Fibroblast of lung (primary cell): ENCODE results near the gene TRAF2. TPM values are rescaled to one million over a fixed set of nuclear protein-coding genes. Genes with fewer than 3 reads are reported as not detected.

Experiments
- DNase-seq, 2 donors: peaks; one replicate each; pipeline versions ENCODE4 v3.0.0 to v3.0.0-alpha.2; 2010; ENCODE audit warnings: low read depth in 2 of 2
- H2AFZ ChIP-seq: 2 replicates; pipeline ENCODE4 v1.5.1; 2012; ENCODE audit warnings: low read length, control low read depth, inconsistent platforms
- H3K27ac ChIP-seq: 2 replicates; pipeline ENCODE4 v1.5.1; 2011; ENCODE audit warnings: low read length, control low read depth; ENCODE audit not compliant: insufficient read depth
- H3K27me3 ChIP-seq: 2 replicates; pipeline ENCODE4 v1.5.1; 2011; ENCODE audit warnings: mild to moderate bottlenecking, low read length; ENCODE audit not compliant: control insufficient read depth, insufficient read depth
- H3K36me3 ChIP-seq: 2 replicates; pipeline ENCODE4 v1.5.1; 2011; ENCODE audit warnings: low read length; ENCODE audit not compliant: control insufficient read depth, insufficient read depth
- H3K4me1 ChIP-seq: 2 replicates; pipeline ENCODE4 v1.5.1; 2011; ENCODE audit warnings: low read length; ENCODE audit not compliant: control insufficient read depth, insufficient read depth; ENCODE audit errors: extremely low read depth
- H3K4me2 ChIP-seq: 2 replicates; pipeline ENCODE4 v1.5.1; 2011; ENCODE audit warnings: low read length, control low read depth; ENCODE audit not compliant: insufficient read depth; ENCODE audit errors: extremely low read depth
- H3K4me3 ChIP-seq, 4 experiments: fragments of 200-600 bp in 1 of 4; sonication (generic) in 1 of 4; replicated peaks in 1 of 4; 2 replicates each; pipeline ENCODE4 v1.5.1; 2011 to 2016; ENCODE audit warnings: low read length in 4 of 4, low read depth in 3 of 4, mild to moderate bottlenecking in 3 of 4, control low read depth in 2 of 4, inconsistent platforms in 1 of 4, mixed read lengths in 1 of 4; ENCODE audit not compliant: insufficient read depth in 1 of 4; ENCODE audit errors: control extremely low read depth in 1 of 4
- H3K79me2 ChIP-seq: 2 replicates; pipeline ENCODE4 v1.5.1; 2012; ENCODE audit warnings: mild to moderate bottlenecking, low read length, inconsistent platforms; ENCODE audit not compliant: control insufficient read depth, insufficient read depth
- H3K9ac ChIP-seq: 2 replicates; pipeline ENCODE4 v1.5.1; 2011; ENCODE audit warnings: mild to moderate bottlenecking, low read length, control low read depth; ENCODE audit not compliant: insufficient read depth
- H3K9me3 ChIP-seq: 2 replicates; pipeline ENCODE4 v1.5.1; 2012; ENCODE audit warnings: low read depth, low read length; ENCODE audit not compliant: control insufficient read depth, insufficient read depth
- H4K20me1 ChIP-seq: 2 replicates; pipeline ENCODE4 v1.5.1; 2011; ENCODE audit warnings: low read length; ENCODE audit not compliant: control insufficient read depth, insufficient read depth; ENCODE audit errors: extremely low read depth
- EZH2 ChIP-seq: IDR thresholded peaks from 2 replicates; pipeline ENCODE4 v1.5.1; 2012; ENCODE audit warnings: low read length, control low read depth, mild to moderate bottlenecking; ENCODE audit errors: missing control alignments
- polyA plus RNA-seq, 2 donors: library from polyadenylated mRNA; depleted of rRNA in 1 of 2; stranded (reverse) in 1 of 2; unstranded in 1 of 2; fragments of >200 nt; gene quantifications; 2 replicates each; pipeline ENCODE4 v1.2.1, GENCODE V29; 2011 to 2012; ENCODE audit warnings: missing spikeins in 1 of 2
- total RNA-seq: library from RNA; depleted of rRNA; stranded (reverse); fragments of >200 nt; gene quantifications from 2 replicates; pipeline ENCODE4 v1.2.1, GENCODE V29; 2014
- TF ChIP-seq, protein P1 (sequence below), 2 donors: IDR thresholded peaks in 1 of 2; conservative IDR thresholded peaks in 1 of 2; 1 replicate in 1 of 2; 2 replicates in 1 of 2; pipeline ENCODE4 v1.5.1; 2011 to 2012; ENCODE audit warnings: low read length in 2 of 2, control low read depth in 1 of 2, inconsistent platforms in 1 of 2, low read depth in 1 of 2, mild to moderate bottlenecking in 1 of 2

Gene TRAF2
- total and polyA plus RNA-seq, 2 donors (not counting 1 experiment from before 2014, with no cell fraction given) = 3.7 to 8.4 TPM

DNA sequence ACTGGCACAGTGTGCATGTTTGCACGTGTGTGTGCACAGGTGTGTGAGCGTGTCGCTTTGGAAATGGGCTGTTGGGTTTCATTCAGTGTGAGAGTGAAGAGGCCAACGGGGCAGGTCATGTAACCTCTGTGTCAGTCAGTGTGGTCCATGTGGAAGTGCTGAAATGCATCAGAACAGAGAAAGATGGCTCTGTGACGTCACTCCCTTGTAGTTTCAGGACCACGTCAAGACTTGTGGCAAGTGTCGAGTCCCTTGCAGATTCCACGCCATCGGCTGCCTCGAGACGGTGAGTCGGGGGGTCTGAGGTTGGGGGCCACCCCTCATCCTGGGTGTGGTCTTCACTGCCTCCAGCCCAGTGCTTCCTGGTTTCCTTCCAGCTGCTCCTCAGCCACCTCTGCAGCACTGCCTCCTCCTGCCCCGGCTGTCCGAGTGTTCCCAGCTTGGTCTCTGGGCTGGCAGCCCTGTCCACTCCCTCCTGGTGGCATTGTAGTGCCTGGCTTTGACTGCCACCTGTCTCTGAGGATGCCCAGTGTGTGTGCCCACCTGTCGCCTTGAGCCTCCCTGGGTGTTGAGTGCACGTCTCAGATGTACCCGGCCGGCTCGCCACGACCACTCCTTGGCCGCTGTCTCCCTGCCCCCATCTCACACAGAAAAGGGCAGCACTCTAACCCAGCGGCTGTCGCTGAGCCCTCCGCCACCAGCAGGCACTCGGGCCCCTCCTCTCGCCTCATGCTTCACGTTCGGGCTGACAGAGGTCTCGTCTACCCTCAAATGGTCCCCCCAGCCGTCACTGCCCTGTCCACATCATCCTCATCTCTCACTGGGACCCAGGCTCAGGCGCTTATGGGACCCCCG is 30.2 kb downstream of the TRAF2 start:
- DNase-seq = no peak
- TF ChIP-seq, protein P1, sequence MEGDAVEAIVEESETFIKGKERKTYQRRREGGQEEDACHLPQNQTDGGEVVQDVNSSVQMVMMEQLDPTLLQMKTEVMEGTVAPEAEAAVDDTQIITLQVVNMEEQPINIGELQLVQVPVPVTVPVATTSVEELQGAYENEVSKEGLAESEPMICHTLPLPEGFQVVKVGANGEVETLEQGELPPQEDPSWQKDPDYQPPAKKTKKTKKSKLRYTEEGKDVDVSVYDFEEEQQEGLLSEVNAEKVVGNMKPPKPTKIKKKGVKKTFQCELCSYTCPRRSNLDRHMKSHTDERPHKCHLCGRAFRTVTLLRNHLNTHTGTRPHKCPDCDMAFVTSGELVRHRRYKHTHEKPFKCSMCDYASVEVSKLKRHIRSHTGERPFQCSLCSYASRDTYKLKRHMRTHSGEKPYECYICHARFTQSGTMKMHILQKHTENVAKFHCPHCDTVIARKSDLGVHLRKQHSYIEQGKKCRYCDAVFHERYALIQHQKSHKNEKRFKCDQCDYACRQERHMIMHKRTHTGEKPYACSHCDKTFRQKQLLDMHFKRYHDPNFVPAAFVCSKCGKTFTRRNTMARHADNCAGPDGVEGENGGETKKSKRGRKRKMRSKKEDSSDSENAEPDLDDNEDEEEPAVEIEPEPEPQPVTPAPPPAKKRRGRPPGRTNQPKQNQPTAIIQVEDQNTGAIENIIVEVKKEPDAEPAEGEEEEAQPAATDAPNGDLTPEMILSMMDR (conservative IDR thresholded peaks at IDR 0.05 in 1 of 2, IDR thresholded peaks at IDR 0.05 in 1 of 2; ENCODE audit: low read depth in 1 of 2, low read length in 2 of 2) = no peak
- no peak for TF ChIP-seq EZH2
- Histone ChIP-seq H3K4me3 (no peak overlapping the region), H3K36me3 (peaks cover 24% of the 10 kb centered on the region), H3K4me2 (no peak overlapping the region), H3K9ac (no peak overlapping the region), H4K20me1 (no peaks in the 10 kb centered on the region), H3K27ac (no peak overlapping the region), H3K79me2 (no peaks in the 10 kb centered on the region), H3K9me3 (no peaks in the 10 kb centered on the region), H3K27me3 (no peaks in the 10 kb centered on the region), H3K4me1 (no peaks in the 10 kb centered on the region), H2AFZ (no peak overlapping the region)

DNA sequence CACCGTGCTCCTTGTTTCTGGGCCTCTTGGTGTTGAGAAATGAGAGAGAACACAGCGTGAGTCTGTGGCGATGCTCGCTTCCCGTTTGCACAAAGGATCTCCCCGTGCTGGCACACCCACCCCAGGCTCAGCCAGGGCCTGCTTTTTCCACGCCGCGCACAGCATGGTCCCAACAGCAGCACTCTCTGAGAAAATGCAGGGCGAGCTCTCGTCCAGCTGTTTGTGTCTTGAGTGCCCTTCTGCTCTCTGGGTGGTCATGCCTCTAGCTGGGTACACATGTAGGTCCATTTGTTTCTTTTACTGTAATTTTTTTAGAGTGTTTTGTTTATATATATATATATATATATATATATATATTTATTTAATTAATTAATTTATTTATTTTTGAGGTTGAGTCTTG is 31.6 kb downstream of the TRAF2 start:
- Histone ChIP-seq H3K79me2 (no peaks in the 10 kb centered on the region), H3K4me3 (no peak overlapping the region), H3K9ac (no peak overlapping the region), H3K27me3 (no peaks in the 10 kb centered on the region), H3K4me2 (no peak overlapping the region), H3K9me3 (no peaks in the 10 kb centered on the region), H3K36me3 (peaks cover 24% of the 10 kb centered on the region), H3K4me1 (no peaks in the 10 kb centered on the region), H2AFZ (no peak overlapping the region), H4K20me1 (no peaks in the 10 kb centered on the region), H3K27ac (no peak overlapping the region)
- no peak for DNase-seq
- no peak for TF ChIP-seq EZH2
- TF ChIP-seq, protein P1 (conservative IDR thresholded peaks at IDR 0.05 in 1 of 2, IDR thresholded peaks at IDR 0.05 in 1 of 2; ENCODE audit: low read depth in 1 of 2, low read length in 2 of 2) = no peak

DNA sequence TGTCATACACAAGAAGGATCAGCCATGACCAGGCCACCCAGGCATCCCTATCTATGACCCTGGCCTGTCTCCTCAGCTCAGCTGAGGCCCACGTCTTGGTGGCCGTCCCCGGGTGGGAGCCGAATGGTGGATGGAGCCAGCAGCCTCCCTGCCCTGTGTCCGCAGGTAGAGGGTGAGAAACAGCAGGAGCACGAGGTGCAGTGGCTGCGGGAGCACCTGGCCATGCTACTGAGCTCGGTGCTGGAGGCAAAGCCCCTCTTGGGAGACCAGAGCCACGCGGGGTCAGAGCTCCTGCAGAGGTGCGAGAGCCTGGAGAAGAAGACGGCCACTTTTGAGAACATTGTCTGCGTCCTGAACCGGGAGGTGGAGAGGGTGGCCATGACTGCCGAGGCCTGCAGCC is 33.8 kb downstream of the TRAF2 start:
- H3K9me3 ChIP-seq = no peaks in the 10 kb centered on the region

More for the DNA sequence above, 33.8 kb downstream of the TRAF2 start:
- H3K79me2 ChIP-seq = no peaks in the 10 kb centered on the region
- H3K27me3 ChIP-seq = no peaks in the 10 kb centered on the region
- no peaks in the 10 kb centered on the region for H3K4me1 ChIP-seq
- H3K9ac ChIP-seq = no peak overlapping the region
- TF ChIP-seq EZH2 = no peak
- TF ChIP-seq, protein P1 (conservative IDR thresholded peaks at IDR 0.05 in 1 of 2, IDR thresholded peaks at IDR 0.05 in 1 of 2; ENCODE audit: low read depth in 1 of 2, low read length in 2 of 2) = no peak
- DNase-seq = no peak
- no peak overlapping the region for H2AFZ ChIP-seq
- no peak overlapping the region for H3K4me2 ChIP-seq
- no peak overlapping the region for H3K4me3 ChIP-seq
- peaks cover 24% of the 10 kb centered on the region for H3K36me3 ChIP-seq
- no peak overlapping the region for H3K27ac ChIP-seq
- H4K20me1 ChIP-seq = no peaks in the 10 kb centered on the region
